Fibroblast of villous mesenchyme (primary cell): ENCODE measurements around the gene ZNF672. TPM values are rescaled to one million over a fixed set of nuclear protein-coding genes. Genes with fewer than 3 reads are reported as not detected.
"Not testable (repeated sequence)": the region's sequence is repeated elsewhere in the genome, so short reads cannot be mapped to it uniquely, and the experiment has no call there.

Experiments
- DNase-seq: peaks from one replicate; pipeline ENCODE4 v3.0.0-alpha.2; 2010; ENCODE audit warnings: low read depth
- H3K4me3 ChIP-seq: 2 replicates; pipeline ENCODE4 v1.5.1; 2011; ENCODE audit warnings: low read depth, mild to moderate bottlenecking, low read length
- total RNA-seq: library from RNA; depleted of rRNA; stranded (reverse); fragments of >200 nt; gene quantifications from 2 replicates; pipeline ENCODE4 v1.2.3, GENCODE V29; 2012
- TF ChIP-seq, protein P1 (sequence below): IDR thresholded peaks from 2 replicates; pipeline ENCODE4 v1.5.1; 2012; ENCODE audit warnings: low read depth, mild to moderate bottlenecking, low read length; ENCODE audit not compliant: insufficient read depth

ZNF672 gene
- 17.7 and 19.4 TPM in 2 replicates for total RNA-seq

DNA sequence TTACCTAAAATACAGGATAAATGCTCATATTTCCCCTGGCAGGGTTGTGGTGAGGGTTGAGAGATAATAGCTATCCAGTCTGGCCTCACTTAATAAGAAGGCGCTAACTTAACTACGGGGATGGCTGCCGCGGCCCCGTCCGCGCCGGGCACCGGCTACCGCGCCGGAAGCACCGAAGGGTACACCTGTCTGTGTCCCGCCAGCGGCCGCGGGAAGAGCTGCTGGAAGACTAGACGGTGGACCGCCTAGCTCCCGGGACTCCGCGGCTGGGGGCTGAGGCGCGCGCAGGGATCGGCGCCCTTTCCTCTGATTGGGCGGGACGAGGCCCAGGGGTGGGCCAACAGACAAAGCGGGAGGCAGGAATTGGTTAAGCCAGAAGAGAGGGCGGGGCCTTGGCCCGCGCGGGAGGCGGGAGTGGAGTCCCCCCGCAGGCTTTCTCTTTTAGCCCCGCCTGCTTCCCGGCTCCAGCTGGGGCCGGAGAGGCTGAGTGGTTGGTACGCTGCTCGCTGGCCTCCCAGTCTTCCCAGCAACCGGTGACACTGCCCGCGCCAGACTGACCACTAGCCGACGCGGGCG is at the start of gene ZNF672:
ZNF672 (plus strand) TSS at position 444 of the 576 bp plus-strand sequence. CDS start 9,051 bp downstream, outside the sequence.
- H3K4me3 ChIP-seq, result peak within 1 kb of the TSS; percentile 88
- TF ChIP-seq, protein P1, sequence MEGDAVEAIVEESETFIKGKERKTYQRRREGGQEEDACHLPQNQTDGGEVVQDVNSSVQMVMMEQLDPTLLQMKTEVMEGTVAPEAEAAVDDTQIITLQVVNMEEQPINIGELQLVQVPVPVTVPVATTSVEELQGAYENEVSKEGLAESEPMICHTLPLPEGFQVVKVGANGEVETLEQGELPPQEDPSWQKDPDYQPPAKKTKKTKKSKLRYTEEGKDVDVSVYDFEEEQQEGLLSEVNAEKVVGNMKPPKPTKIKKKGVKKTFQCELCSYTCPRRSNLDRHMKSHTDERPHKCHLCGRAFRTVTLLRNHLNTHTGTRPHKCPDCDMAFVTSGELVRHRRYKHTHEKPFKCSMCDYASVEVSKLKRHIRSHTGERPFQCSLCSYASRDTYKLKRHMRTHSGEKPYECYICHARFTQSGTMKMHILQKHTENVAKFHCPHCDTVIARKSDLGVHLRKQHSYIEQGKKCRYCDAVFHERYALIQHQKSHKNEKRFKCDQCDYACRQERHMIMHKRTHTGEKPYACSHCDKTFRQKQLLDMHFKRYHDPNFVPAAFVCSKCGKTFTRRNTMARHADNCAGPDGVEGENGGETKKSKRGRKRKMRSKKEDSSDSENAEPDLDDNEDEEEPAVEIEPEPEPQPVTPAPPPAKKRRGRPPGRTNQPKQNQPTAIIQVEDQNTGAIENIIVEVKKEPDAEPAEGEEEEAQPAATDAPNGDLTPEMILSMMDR, result no peak
- peak; percentile 98 for DNase-seq

DNA sequence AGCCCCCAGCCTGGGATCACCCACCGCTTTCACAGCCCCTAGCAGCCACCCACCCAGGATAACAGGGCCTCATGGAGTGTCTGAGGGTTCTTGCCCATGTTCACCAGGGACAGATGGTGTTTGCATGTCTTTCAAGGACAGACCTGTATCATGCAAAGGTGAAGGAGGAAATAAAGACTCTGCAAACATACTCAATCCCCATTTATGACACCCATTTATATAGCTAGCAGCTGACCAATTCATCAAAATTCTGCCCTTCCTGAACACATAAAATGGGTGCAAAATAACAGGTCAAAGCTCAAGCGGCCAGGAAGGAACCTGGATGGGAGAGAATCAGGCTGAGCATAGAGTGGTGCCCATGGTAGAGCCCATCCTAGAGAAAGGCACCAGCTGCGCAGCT is 49.7 kb upstream of the ZNF672 start:
- DNase-seq, result no peak
- no peak overlapping the region for H3K4me3 ChIP-seq
- TF ChIP-seq, protein P1, result no peak

DNA sequence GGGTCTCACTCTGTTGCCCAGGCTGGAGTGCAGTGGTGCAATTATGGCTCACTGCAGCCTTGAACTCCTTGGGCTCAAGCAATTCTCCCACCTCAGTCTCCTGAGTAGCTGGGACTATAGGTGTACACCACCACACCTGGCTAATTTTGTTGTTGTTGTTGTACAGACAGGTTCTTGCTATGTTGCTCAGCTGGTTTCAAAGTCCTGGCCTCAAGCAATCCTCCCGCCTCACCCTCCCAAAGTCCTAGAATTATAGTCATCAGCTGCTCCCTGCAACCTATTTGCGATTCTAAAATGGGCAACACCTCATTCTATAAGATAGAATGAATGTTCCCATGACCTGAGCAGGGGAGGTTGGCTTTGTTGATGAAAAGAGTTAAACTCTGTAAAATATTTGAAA is 48.7 kb upstream of the ZNF672 start:
- not testable (repeated sequence) for H3K4me3 ChIP-seq, DNase-seq

DNA sequence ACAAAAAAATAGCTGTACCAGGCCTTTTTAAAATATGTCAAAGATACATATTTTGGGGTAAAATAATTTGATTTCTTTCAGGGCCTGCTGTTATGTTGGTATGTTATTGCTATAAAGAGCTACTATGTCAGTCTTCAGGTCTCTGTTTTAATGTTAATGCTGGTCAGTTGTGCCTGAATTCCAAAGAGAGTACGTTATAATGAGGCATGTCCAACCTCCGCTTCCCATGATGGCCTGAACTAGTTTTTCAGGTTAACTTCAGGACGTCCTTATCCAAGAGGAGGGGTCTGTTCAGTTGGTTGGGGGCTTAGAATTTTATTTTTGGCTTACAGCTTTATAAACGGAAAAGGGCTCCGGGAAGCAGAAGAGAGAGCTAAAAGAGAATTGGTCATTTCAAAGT is 47.6 kb upstream of the ZNF672 start:
- H3K4me3 ChIP-seq, result no peak overlapping the region
- TF ChIP-seq, protein P1, result no peak
- DNase-seq, result no peak

DNA sequence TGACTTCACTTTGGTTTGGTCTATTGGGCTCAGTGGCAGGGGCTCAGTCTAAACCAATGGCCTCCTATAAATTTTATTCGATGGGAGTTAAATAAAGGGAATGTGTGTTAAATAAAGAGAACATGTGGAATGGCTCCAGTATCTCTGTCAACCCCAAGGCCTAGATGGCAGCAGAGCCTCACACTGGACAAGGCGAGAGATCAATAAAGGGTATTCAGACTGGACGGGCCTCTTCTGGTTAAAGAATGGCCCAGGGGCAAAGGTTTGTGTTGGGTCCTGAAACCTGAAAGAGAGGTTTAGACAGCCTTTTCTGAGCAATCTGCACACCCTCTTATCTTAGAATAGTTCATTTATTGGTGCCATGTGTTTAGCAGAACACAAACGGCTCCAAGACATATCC is 47.0 kb upstream of the ZNF672 start:
- no peak overlapping the region for H3K4me3 ChIP-seq
- TF ChIP-seq, protein P1, result no peak
- no peak for DNase-seq

DNA sequence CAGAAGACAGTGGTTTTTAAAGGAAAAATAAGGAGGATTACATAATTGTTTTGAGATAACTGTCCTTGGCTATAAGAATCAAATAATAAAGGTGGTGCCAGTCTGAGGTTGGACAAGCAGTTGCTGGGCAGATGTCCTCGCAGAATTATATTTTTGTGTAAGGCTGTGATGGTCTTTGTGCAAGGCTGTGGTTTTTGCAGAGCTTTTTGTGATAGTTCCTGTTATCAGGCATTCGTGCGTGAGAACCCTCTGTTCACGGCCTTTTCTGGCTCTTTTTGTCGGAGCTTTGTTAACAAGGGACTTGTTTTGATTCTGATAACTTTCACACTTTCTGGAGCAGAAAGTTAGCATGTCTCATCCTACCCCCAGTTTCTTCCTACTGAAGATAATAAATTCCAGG is 45.7 kb upstream of the ZNF672 start:
- TF ChIP-seq, protein P1, result no peak
- no peak overlapping the region for H3K4me3 ChIP-seq
- DNase-seq, result no peak

DNA sequence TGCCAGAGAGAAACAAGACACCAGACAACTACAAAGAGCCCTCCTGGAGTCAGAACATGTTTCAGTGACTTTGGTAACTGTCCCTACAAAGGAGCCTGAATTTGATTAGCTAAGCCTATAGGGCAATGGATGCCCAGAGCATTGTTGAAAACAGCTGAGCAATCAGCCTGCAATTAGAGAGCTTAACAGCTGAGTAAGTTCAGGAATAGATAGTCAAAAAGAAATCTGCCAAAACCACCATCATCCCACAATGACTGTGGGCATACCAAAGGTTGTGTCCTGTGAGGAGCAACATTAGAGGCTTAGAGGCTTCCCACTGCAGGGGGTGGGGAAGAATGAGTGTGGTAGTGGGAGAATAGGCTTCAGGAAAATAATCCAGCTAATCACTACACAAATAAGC is 44.4 kb upstream of the ZNF672 start:
- DNase-seq, result no peak
- H3K4me3 ChIP-seq, result no peak overlapping the region
- TF ChIP-seq, protein P1, result no peak

DNA sequence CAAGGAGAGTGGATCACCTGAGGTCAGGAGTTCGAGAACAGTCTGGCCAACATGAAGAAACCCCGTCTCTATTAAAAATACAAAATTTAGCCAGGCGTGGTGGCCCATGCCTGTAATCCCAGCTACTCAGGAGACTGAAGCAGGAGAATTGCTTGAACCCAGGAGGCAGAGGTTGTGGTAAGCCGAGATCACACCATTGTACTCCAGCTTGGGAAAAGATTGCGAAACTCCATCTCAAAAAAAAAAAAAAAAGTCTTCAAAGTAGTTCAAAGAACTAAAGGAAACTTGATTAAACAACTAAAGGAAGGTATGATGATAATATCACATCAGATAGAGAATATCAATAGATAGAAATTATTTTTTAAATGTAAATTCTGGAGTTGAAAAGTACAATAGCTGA is 43.4 kb upstream of the ZNF672 start:
- DNase-seq, H3K4me3 ChIP-seq: not testable (repeated sequence)
